WTC11 (cell line): ENCODE measurements around the gene ADCY5. TPM values are rescaled to one million over a fixed set of nuclear protein-coding genes. Genes with fewer than 3 reads are reported as not detected.

Source experiments
- ATAC-seq: fragments of 200-7000 bp; cut with Tn5 transposase; 2 replicates; pipeline ENCODE4 v1.10.0; 2021; ENCODE audit warnings: mild to moderate bottlenecking, moderate library complexity
- CTCF ChIA-PET: fragments of 300-600 bp; sonication (Branson Sonifier 250); formaldehyde crosslinking; loops from one replicate; lab custom pipeline; 2021; ENCODE audit warnings: antibody characterized with exemption; lab: Charles Lee
- POLR2A ChIA-PET: fragments of 350-600 bp; sonication (Branson Sonifier 250); formaldehyde crosslinking; loops from one replicate; lab custom pipeline; 2021; ENCODE audit warnings: antibody characterized with exemption; lab: Charles Lee
- DNase-seq: peaks from one replicate; pipeline ENCODE4 v3.0.0; 2021; ENCODE audit warnings: low spot score
- H3K27ac Mint-ChIP-seq: 2 replicates; pipeline ENCODE4 v1.8.0; 2021; ENCODE audit warnings: mixed read lengths
- H3K27me3 Mint-ChIP-seq: 2 replicates; pipeline ENCODE4 v1.8.0; 2021; ENCODE audit warnings: low read depth, mild to moderate bottlenecking, moderate library complexity, mixed read lengths
- H3K36me3 Mint-ChIP-seq: 2 replicates; pipeline ENCODE4 v1.8.0; 2021; ENCODE audit warnings: mixed read lengths
- H3K4me1 Mint-ChIP-seq: 2 replicates; pipeline ENCODE4 v1.8.0; 2022; ENCODE audit warnings: mixed read lengths
- H3K4me3 Mint-ChIP-seq: 2 replicates; pipeline ENCODE4 v1.8.0; 2021; ENCODE audit warnings: mild to moderate bottlenecking, moderate library complexity, mixed read lengths
- H3K9me3 Mint-ChIP-seq: 2 replicates; pipeline ENCODE4 v1.8.0; 2021; ENCODE audit warnings: mixed read lengths
- ARID4B ChIP-seq: sonication (generic); formaldehyde crosslinking; IDR thresholded peaks from 2 replicates; pipeline ENCODE4 v1.8.0; 2023; ENCODE audit warnings: missing genetic modification reagents, mild to moderate bottlenecking, borderline replicate concordance
- CREM ChIP-seq: sonication (generic); formaldehyde crosslinking; IDR thresholded peaks from 2 replicates; pipeline ENCODE4 v1.8.1; 2022; ENCODE audit warnings: mild to moderate bottlenecking, missing genetic modification reagents, moderate library complexity
- FOXP1 ChIP-seq: sonication (generic); formaldehyde crosslinking; IDR thresholded peaks from 2 replicates; pipeline ENCODE4 v1.8.0; 2022; ENCODE audit warnings: missing genetic modification reagents, mild to moderate bottlenecking, moderate library complexity, borderline replicate concordance
- GTF2I ChIP-seq: fragments of 250-450 bp; sonication (Bioruptor Pico); conservative IDR thresholded peaks from 2 replicates; pipeline ENCODE4 v1.4.0; 2021; ENCODE audit warnings: mild to moderate bottlenecking
- JAZF1 ChIP-seq: fragments of 250-450 bp; sonication (Bioruptor Pico); IDR thresholded peaks from 2 replicates; pipeline ENCODE4 v1.9.0; 2021; ENCODE audit warnings: moderate library complexity, mild to moderate bottlenecking, inconsistent platforms
- JUN ChIP-seq: sonication (generic); formaldehyde crosslinking; IDR thresholded peaks from 2 replicates; pipeline ENCODE4 v1.8.0; 2023; ENCODE audit warnings: mild to moderate bottlenecking, missing genetic modification reagents
- KAT7 ChIP-seq: sonication (generic); formaldehyde crosslinking; IDR thresholded peaks from 2 replicates; pipeline ENCODE4 v1.8.1; 2023; ENCODE audit warnings: missing genetic modification reagents, mild to moderate bottlenecking, borderline replicate concordance
- NR3C1 ChIP-seq: sonication (generic); formaldehyde crosslinking; conservative IDR thresholded peaks from 2 replicates; pipeline ENCODE4 v1.8.1; 2023; ENCODE audit warnings: low read depth, mild to moderate bottlenecking, missing genetic modification reagents
- PREB ChIP-seq: sonication (generic); formaldehyde crosslinking; IDR thresholded peaks from 2 replicates; pipeline ENCODE4 v1.8.1; 2022; ENCODE audit warnings: mild to moderate bottlenecking, missing genetic modification reagents, moderate library complexity, borderline replicate concordance
- PRRX2 ChIP-seq: fragments of 250-450 bp; sonication (Bioruptor Pico); IDR thresholded peaks from 2 replicates; pipeline ENCODE4 v1.8.0; 2021; ENCODE audit warnings: mild to moderate bottlenecking
- SP1 ChIP-seq: sonication (generic); formaldehyde crosslinking; conservative IDR thresholded peaks from 2 replicates; pipeline ENCODE4 v1.8.1; 2022; ENCODE audit warnings: missing genetic modification reagents
- STAT6 ChIP-seq: sonication (generic); formaldehyde crosslinking; conservative IDR thresholded peaks from 2 replicates; pipeline ENCODE4 v1.8.1; 2023; ENCODE audit warnings: mild to moderate bottlenecking, low read depth, missing genetic modification reagents, moderate library complexity
- USF2 ChIP-seq: sonication (generic); formaldehyde crosslinking; IDR thresholded peaks from 2 replicates; pipeline ENCODE4 v1.8.1; 2023; ENCODE audit warnings: mild to moderate bottlenecking, missing genetic modification reagents, moderate library complexity
- ZBTB21 ChIP-seq: sonication (generic); formaldehyde crosslinking; IDR thresholded peaks from 2 replicates; pipeline ENCODE4 v1.8.1; 2023; ENCODE audit warnings: mild to moderate bottlenecking, missing genetic modification reagents, borderline replicate concordance
- ZMAT4 ChIP-seq: fragments of 250-450 bp; sonication (Bioruptor Pico); IDR thresholded peaks from 2 replicates; pipeline ENCODE4 v1.9.0; 2021; ENCODE audit warnings: mild to moderate bottlenecking
- ZNF138 ChIP-seq: sonication (generic); formaldehyde crosslinking; conservative IDR thresholded peaks from 2 replicates; pipeline ENCODE4 v1.8.1; 2022; ENCODE audit warnings: mild to moderate bottlenecking, moderate library complexity, missing genetic modification reagents
- ZNF263 ChIP-seq: sonication (generic); formaldehyde crosslinking; IDR thresholded peaks from 2 replicates; pipeline ENCODE4 v1.8.1; 2022; ENCODE audit warnings: low read depth, mild to moderate bottlenecking, moderate library complexity, missing genetic modification reagents
- ZNF281 ChIP-seq: sonication (generic); formaldehyde crosslinking; IDR thresholded peaks from 2 replicates; pipeline ENCODE4 v1.8.0; 2023; ENCODE audit warnings: mild to moderate bottlenecking, missing genetic modification reagents
- ZNF396 ChIP-seq: fragments of 250-450 bp; sonication (Bioruptor Pico); IDR thresholded peaks from 2 replicates; pipeline ENCODE4 v1.8.0; 2021; ENCODE audit warnings: mild to moderate bottlenecking, moderate library complexity, borderline replicate concordance
- total RNA-seq: library from RNA; stranded (reverse); gene quantifications from 3 replicates; pipeline ENCODE4 v1.2.3, GENCODE V29; 2021
- TF ChIP-seq, protein P1 (sequence below): sonication (generic); formaldehyde crosslinking; IDR thresholded peaks from 2 replicates; pipeline ENCODE4 v1.8.1; 2022; ENCODE audit warnings: low read depth, mild to moderate bottlenecking, moderate library complexity, missing genetic modification reagents, borderline replicate concordance

The ADCY5 gene
- total RNA-seq, 1 experiment from 2014 or later = 23.5 TPM

- DNase-seq (no peak), ATAC-seq (peak; percentile 88)
- H3K4me3 Mint-ChIP-seq = no peak overlapping the region
- no peak overlapping the region for H3K27ac Mint-ChIP-seq
- peaks cover 19% of the 10 kb centered on the region for H3K4me1 Mint-ChIP-seq
- no peaks in the 10 kb centered on the region for H3K36me3 Mint-ChIP-seq
- ChIA-PET POLR2A (no interaction called here), CTCF (no interaction called here)
- no peaks in the 10 kb centered on the region for H3K9me3 Mint-ChIP-seq
- TF ChIP-seq ZNF138 (CRISPR knock-in tag) (no peak), PREB (CRISPR knock-in tag) (no peak), GTF2I (no peak), ZMAT4 (CRISPR knock-in tag) (no peak), KAT7 (CRISPR knock-in tag) (no peak), ZNF396 (CRISPR knock-in tag) (no peak), USF2 (CRISPR knock-in tag) (no peak), FOXP1 (CRISPR knock-in tag) (no peak), ARID4B (CRISPR knock-in tag) (no peak), NR3C1 (CRISPR knock-in tag) (no peak), JUN (CRISPR knock-in tag) (no peak), ZNF263 (CRISPR knock-in tag) (no peak), CREM (no peak), ZBTB21 (CRISPR knock-in tag) (no peak), PRRX2 (CRISPR knock-in tag) (no peak), JAZF1 (CRISPR knock-in tag) (no peak), ZNF281 (CRISPR knock-in tag) (no peak), SP1 (CRISPR knock-in tag) (no peak), STAT6 (CRISPR knock-in tag) (no peak)
- TF ChIP-seq, protein P1, sequence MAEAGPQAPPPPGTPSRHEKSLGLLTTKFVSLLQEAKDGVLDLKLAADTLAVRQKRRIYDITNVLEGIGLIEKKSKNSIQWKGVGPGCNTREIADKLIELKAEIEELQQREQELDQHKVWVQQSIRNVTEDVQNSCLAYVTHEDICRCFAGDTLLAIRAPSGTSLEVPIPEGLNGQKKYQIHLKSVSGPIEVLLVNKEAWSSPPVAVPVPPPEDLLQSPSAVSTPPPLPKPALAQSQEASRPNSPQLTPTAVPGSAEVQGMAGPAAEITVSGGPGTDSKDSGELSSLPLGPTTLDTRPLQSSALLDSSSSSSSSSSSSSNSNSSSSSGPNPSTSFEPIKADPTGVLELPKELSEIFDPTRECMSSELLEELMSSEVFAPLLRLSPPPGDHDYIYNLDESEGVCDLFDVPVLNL = no peak
- peaks cover 27% of the 10 kb centered on the region for H3K27me3 Mint-ChIP-seq
These were observed 42.9 kb downstream of the ADCY5 start for GRCh38 chr3:123405936-123406510.
